ENCODE results near the gene KLK10.

DNA sequence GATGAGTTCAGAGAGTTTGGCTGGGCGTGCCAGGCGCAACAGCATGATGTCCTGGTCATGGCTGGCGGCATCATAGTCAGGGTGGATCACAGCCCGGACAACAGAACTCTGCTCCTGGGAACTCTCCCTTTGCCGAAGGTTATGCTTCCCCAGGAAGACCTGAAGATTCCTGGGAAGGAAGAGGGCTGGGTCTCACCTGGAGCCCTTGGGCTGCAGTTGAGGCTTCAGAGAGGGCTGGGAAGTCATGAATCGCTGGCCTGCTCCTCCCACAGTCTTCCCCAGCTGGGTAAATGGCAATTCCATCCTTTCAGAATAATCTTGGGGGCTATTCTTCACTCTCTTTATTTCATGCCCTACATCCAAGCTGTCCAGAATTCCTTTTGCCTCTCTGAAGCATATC lies 56.1 kb downstream of the KLK10 start:
- TF ChIP-seq, protein P1, sequence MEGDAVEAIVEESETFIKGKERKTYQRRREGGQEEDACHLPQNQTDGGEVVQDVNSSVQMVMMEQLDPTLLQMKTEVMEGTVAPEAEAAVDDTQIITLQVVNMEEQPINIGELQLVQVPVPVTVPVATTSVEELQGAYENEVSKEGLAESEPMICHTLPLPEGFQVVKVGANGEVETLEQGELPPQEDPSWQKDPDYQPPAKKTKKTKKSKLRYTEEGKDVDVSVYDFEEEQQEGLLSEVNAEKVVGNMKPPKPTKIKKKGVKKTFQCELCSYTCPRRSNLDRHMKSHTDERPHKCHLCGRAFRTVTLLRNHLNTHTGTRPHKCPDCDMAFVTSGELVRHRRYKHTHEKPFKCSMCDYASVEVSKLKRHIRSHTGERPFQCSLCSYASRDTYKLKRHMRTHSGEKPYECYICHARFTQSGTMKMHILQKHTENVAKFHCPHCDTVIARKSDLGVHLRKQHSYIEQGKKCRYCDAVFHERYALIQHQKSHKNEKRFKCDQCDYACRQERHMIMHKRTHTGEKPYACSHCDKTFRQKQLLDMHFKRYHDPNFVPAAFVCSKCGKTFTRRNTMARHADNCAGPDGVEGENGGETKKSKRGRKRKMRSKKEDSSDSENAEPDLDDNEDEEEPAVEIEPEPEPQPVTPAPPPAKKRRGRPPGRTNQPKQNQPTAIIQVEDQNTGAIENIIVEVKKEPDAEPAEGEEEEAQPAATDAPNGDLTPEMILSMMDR (IDR thresholded peaks at IDR 0.05; ENCODE audit: borderline replicate concordance, extremely low read depth, low read length, poor library complexity, severe bottlenecking): no peak
- no peak for TF ChIP-seq EZH2 (IDR thresholded peaks at IDR 0.05; ENCODE audit: borderline replicate concordance, low read depth, low read length, severe bottlenecking)
